Measurements from ENCODE around the gene SIPA1.

Gene SIPA1

GRCh38 chr11:65617990-65618751, 19.7 kb upstream of the SIPA1 start:
- Histone ChIP-seq H3K4me3 (ENCODE audit: low read depth, low read length) (no peak overlapping the region), H3K36me3 (ENCODE audit: control insufficient read depth, insufficient read depth, low read length) (peaks cover 58% of the 10 kb centered on the region), H3K4me1 (ENCODE audit: control insufficient read depth, insufficient read depth, low read length) (no peaks in the 10 kb centered on the region), H3K9ac (ENCODE audit: low read depth, low read length) (no peak overlapping the region), H3K27me3 (ENCODE audit: control insufficient read depth, insufficient read depth, low read length) (no peaks in the 10 kb centered on the region), H3K27ac (ENCODE audit: low read depth, low read length) (no peak overlapping the region), H3K9me3 (ENCODE audit: control insufficient read depth, insufficient read depth, low read length) (no peaks in the 10 kb centered on the region)

- Histone ChIP-seq H3K9ac (ENCODE audit: low read depth, low read length) (no peak overlapping the region), H3K36me3 (ENCODE audit: control insufficient read depth, insufficient read depth, low read length) (peaks cover 64% of the 10 kb centered on the region)
Observed at GRCh38 chr11:65618763-65619162, 19.1 kb upstream of the SIPA1 start.

GRCh38 chr11:65619281-65619928, 18.5 kb upstream of the SIPA1 start:
- Histone ChIP-seq H3K4me1 (ENCODE audit: control insufficient read depth, insufficient read depth, low read length) (no peaks in the 10 kb centered on the region), H3K9ac (ENCODE audit: low read depth, low read length) (no peak overlapping the region), H3K36me3 (ENCODE audit: control insufficient read depth, insufficient read depth, low read length) (peaks cover 70% of the 10 kb centered on the region), H3K9me3 (ENCODE audit: control insufficient read depth, insufficient read depth, low read length) (no peaks in the 10 kb centered on the region), H3K4me3 (ENCODE audit: low read depth, low read length) (no peak overlapping the region), H3K27me3 (ENCODE audit: control insufficient read depth, insufficient read depth, low read length) (no peaks in the 10 kb centered on the region), H3K27ac (ENCODE audit: low read depth, low read length) (no peak overlapping the region)

More at GRCh38 chr11:65618763-65619162, 19.1 kb upstream of the SIPA1 start:
- Histone ChIP-seq H3K27me3 (ENCODE audit: control insufficient read depth, insufficient read depth, low read length) (no peaks in the 10 kb centered on the region), H3K4me1 (ENCODE audit: control insufficient read depth, insufficient read depth, low read length) (no peaks in the 10 kb centered on the region), H3K4me3 (ENCODE audit: low read depth, low read length) (no peak overlapping the region), H3K27ac (ENCODE audit: low read depth, low read length) (no peak overlapping the region), H3K9me3 (ENCODE audit: control insufficient read depth, insufficient read depth, low read length) (no peaks in the 10 kb centered on the region)

- H3K27ac ChIP-seq (ENCODE audit: low read depth, low read length) = no peak overlapping the region
- no peaks in the 10 kb centered on the region for H3K4me1 ChIP-seq (ENCODE audit: control insufficient read depth, insufficient read depth, low read length)
- H3K36me3 ChIP-seq (ENCODE audit: control insufficient read depth, insufficient read depth, low read length) = peaks cover 81% of the 10 kb centered on the region
- no peaks in the 10 kb centered on the region for H3K9me3 ChIP-seq (ENCODE audit: control insufficient read depth, insufficient read depth, low read length)
- no peak overlapping the region for H3K9ac ChIP-seq (ENCODE audit: low read depth, low read length)
- no peak overlapping the region for H3K4me3 ChIP-seq (ENCODE audit: low read depth, low read length)
- no peaks in the 10 kb centered on the region for H3K27me3 ChIP-seq (ENCODE audit: control insufficient read depth, insufficient read depth, low read length)
Observed at GRCh38 chr11:65620666-65621065, 17.2 kb upstream of the SIPA1 start.

DNA sequence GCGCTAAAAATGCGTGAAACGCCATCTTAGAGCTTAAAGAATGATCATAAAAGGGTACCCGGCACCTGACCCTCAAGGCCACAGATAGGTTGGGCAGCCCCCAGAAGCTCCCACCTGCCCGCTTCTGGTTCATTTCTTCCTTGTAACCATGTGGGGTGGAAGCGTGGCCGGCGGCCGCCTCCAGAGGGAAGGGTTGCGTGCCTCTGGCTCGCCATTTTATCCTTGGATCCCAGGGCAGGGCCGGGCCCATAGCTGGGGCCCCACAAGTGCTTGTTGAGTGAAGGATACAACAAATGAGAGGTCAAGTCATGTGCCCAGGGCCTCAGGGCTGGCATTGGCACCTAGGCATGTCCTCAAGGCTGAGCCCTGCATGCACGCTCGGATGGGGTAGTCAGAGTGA, 16.4 kb upstream of the SIPA1 start:
- Histone ChIP-seq H3K27ac (ENCODE audit: low read depth, low read length) (no peak overlapping the region), H3K27me3 (ENCODE audit: control insufficient read depth, insufficient read depth, low read length) (no peaks in the 10 kb centered on the region), H3K9me3 (ENCODE audit: control insufficient read depth, insufficient read depth, low read length) (no peaks in the 10 kb centered on the region), H3K4me3 (ENCODE audit: low read depth, low read length) (no peak overlapping the region), H3K36me3 (ENCODE audit: control insufficient read depth, insufficient read depth, low read length) (peaks cover 89% of the 10 kb centered on the region), H3K9ac (ENCODE audit: low read depth, low read length) (no peak overlapping the region), H3K4me1 (ENCODE audit: control insufficient read depth, insufficient read depth, low read length) (no peaks in the 10 kb centered on the region)

DNA sequence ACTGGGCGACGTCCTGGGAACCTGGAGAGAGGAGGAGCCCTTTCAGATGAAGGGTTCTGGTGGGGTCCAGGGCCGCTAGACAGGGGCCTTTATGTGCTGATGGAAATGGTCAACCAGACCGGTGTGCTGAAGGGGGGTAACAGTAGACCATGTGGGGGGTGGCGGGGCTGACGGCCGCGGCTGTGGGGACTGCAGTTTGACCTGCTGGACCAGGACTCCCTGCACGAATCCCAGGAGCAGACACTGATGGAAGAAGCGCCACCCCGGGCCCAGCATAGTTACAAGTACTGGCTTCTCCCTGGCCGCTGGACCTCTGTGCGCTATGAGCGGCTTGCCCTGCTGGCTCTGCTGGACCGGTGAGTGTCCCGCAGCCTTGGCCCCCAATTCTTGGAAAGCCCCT, 15.9 kb upstream of the SIPA1 start:
- no peaks in the 10 kb centered on the region for H3K4me1 ChIP-seq (ENCODE audit: control insufficient read depth, insufficient read depth, low read length)
- H3K27ac ChIP-seq (ENCODE audit: low read depth, low read length) = no peak overlapping the region
- no peaks in the 10 kb centered on the region for H3K9me3 ChIP-seq (ENCODE audit: control insufficient read depth, insufficient read depth, low read length)
- no peaks in the 10 kb centered on the region for H3K27me3 ChIP-seq (ENCODE audit: control insufficient read depth, insufficient read depth, low read length)
- H3K4me3 ChIP-seq (ENCODE audit: low read depth, low read length) = no peak overlapping the region
- H3K9ac ChIP-seq (ENCODE audit: low read depth, low read length) = no peak overlapping the region
- H3K36me3 ChIP-seq (ENCODE audit: control insufficient read depth, insufficient read depth, low read length) = peaks cover 93% of the 10 kb centered on the region

GRCh38 chr11:65623177-65623576, 14.7 kb upstream of the SIPA1 start:
- Histone ChIP-seq H3K27ac (ENCODE audit: low read depth, low read length) (no peak overlapping the region), H3K27me3 (ENCODE audit: control insufficient read depth, insufficient read depth, low read length) (no peaks in the 10 kb centered on the region), H3K36me3 (ENCODE audit: control insufficient read depth, insufficient read depth, low read length) (peaks cover 93% of the 10 kb centered on the region), H3K4me3 (ENCODE audit: low read depth, low read length) (no peak overlapping the region), H3K4me1 (ENCODE audit: control insufficient read depth, insufficient read depth, low read length) (no peaks in the 10 kb centered on the region), H3K9ac (ENCODE audit: low read depth, low read length) (no peak overlapping the region), H3K9me3 (ENCODE audit: control insufficient read depth, insufficient read depth, low read length) (no peaks in the 10 kb centered on the region)

DNA sequence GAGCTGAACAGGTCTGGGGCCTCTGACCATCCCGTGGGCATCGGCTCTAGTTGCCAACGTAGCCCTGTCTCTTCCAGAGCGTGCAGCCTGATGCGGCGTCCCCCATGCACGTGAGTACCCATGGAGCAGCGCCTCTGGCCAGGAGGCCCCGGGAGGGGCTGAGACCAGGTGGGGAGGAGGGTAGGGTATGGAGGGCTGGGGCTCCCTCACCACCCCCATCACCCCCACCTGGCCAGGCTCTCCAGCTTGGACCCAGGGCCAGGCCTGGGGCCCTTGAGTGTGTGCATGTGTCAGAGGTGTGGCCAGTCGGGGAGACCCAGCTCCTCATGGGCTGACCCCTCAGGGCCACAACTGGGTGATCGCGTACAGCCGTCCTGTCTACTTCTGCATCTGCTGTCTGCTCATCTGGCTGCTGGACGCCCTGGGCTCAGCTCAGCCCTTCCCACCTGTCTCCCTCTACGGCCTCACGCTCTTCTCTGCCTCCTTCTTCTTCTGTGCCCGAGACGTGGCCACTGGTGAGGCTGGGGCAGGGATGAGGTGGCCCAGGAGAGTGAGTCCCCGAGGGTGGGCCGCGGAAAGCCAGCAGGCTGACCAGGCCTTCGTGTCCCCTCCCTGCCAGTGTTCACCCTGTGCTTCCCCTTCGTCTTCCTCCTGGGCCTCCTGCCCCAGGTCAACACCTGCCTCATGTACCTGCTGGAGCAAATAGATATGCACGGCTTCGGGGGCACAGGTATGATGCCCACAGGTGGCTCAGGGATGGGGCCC, 13.9 kb upstream of the SIPA1 start:
- no peaks in the 10 kb centered on the region for H3K9me3 ChIP-seq (ENCODE audit: control insufficient read depth, insufficient read depth, low read length)
- H3K4me1 ChIP-seq (ENCODE audit: control insufficient read depth, insufficient read depth, low read length) = no peaks in the 10 kb centered on the region
- no peaks in the 10 kb centered on the region for H3K27me3 ChIP-seq (ENCODE audit: control insufficient read depth, insufficient read depth, low read length)
- H3K36me3 ChIP-seq (ENCODE audit: control insufficient read depth, insufficient read depth, low read length) = peaks cover 92% of the 10 kb centered on the region
- H3K27ac ChIP-seq (ENCODE audit: low read depth, low read length) = no peak overlapping the region
- no peak overlapping the region for H3K9ac ChIP-seq (ENCODE audit: low read depth, low read length)
- no peak overlapping the region for H3K4me3 ChIP-seq (ENCODE audit: low read depth, low read length)

DNA sequence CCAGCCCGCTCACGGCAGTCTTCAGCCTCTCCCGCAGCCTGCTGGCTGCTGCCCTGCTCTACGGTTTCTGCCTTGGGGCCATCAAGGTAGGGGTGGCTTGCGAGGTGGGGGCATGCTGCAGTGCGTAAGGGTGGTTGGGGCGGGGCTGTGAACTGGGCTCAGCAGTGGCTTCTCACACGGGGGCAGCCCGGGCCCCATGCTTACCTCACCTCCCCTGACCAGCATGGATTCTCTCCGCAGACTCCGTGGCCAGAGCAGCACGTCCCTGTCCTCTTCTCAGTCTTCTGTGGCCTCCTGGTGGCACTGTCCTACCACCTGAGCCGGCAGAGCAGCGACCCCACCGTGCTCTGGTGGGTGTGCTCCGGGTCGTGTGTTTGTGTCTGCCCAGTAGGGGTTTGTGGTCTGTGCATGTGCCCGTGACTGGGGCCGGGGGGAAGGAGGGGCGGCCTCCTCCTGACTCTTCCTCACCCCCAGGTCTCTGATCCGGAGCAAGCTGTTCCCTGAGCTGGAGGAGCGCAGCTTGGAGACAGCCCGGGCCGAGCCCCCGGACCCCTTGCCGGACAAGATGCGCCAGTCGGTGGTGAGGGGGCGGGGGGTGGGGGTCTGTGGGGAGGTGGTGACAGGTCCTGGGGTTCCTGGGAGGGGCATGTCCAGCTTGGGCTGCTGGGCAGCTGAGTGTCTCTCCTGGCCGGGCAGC, 12.8 kb upstream of the SIPA1 start:
- Histone ChIP-seq H3K9me3 (ENCODE audit: control insufficient read depth, insufficient read depth, low read length) (no peaks in the 10 kb centered on the region), H3K27ac (ENCODE audit: low read depth, low read length) (no peak overlapping the region), H3K36me3 (ENCODE audit: control insufficient read depth, insufficient read depth, low read length) (peaks cover 92% of the 10 kb centered on the region), H3K4me1 (ENCODE audit: control insufficient read depth, insufficient read depth, low read length) (no peaks in the 10 kb centered on the region), H3K9ac (ENCODE audit: low read depth, low read length) (no peak overlapping the region), H3K27me3 (ENCODE audit: control insufficient read depth, insufficient read depth, low read length) (no peaks in the 10 kb centered on the region), H3K4me3 (ENCODE audit: low read depth, low read length) (no peak overlapping the region)

- H3K9me3 ChIP-seq (ENCODE audit: control insufficient read depth, insufficient read depth, low read length) = no peaks in the 10 kb centered on the region
- no peaks in the 10 kb centered on the region for H3K4me1 ChIP-seq (ENCODE audit: control insufficient read depth, insufficient read depth, low read length)
- no peaks in the 10 kb centered on the region for H3K27me3 ChIP-seq (ENCODE audit: control insufficient read depth, insufficient read depth, low read length)
- H3K9ac ChIP-seq (ENCODE audit: low read depth, low read length) = no peak overlapping the region
- H3K36me3 ChIP-seq (ENCODE audit: control insufficient read depth, insufficient read depth, low read length) = peaks cover 92% of the 10 kb centered on the region
- no peak overlapping the region for H3K27ac ChIP-seq (ENCODE audit: low read depth, low read length)
- H3K4me3 ChIP-seq (ENCODE audit: low read depth, low read length) = no peak overlapping the region
Observed at GRCh38 chr11:65625628-65626342, 12.1 kb upstream of the SIPA1 start.

Measured in HUES48 (cell line).